HEK293 (cell line): ENCODE measurements around the gene FAM181B.
A peak's percentile ranks its signal among the peaks of the same experiment; 100 is the strongest.

Source experiments
- CTCF ChIA-PET: fragments of 350-600 bp; formaldehyde crosslinking; extraction: SDS; loops from one replicate; lab custom pipeline; 2021; ENCODE audit warnings: antibody characterized with exemption; lab: Yijun Ruan, JAX
- POLR2A ChIA-PET: fragments of 300-600 bp; formaldehyde crosslinking; extraction: SDS; loops from one replicate; lab custom pipeline; 2020; ENCODE audit warnings: antibody characterized with exemption, inconsistent platforms; lab: Yijun Ruan, JAX
- H3K27ac ChIP-seq: fragments of 200-500 bp; sonication (Bioruptor generic); 2 replicates; pipeline ENCODE4 v1.5.1; 2014; ENCODE audit warnings: low read depth, low read length, control low read depth, inconsistent platforms; ENCODE audit errors: extremely low read depth
- H3K36me3 ChIP-seq, 2 experiments: fragments of 200-500 bp in 1 of 2; sonication (Bioruptor generic) in 1 of 2; 1 replicate in 1 of 2; 2 replicates in 1 of 2; pipeline ENCODE4 v1.5.1; 2014 to 2017; ENCODE audit warnings: inconsistent platforms in 2 of 2, low read length in 2 of 2; ENCODE audit not compliant: control insufficient read depth in 2 of 2, insufficient read depth in 1 of 2
- H3K4me1 ChIP-seq: fragments of 200-500 bp; sonication (Bioruptor generic); 2 replicates; pipeline ENCODE4 v1.5.1; 2014; ENCODE audit warnings: mild to moderate bottlenecking, low read length, inconsistent platforms; ENCODE audit not compliant: control insufficient read depth, insufficient read depth
- H3K4me3 ChIP-seq: 2 replicates; pipeline ENCODE4 v1.5.1; 2011; ENCODE audit warnings: low read depth, mild to moderate bottlenecking, control low read depth, low read length, moderate library complexity
- H3K9me3 ChIP-seq: fragments of 200-500 bp; sonication (Bioruptor generic); 2 replicates; pipeline ENCODE4 v1.5.1; 2014; ENCODE audit warnings: low read depth, low read length, inconsistent platforms; ENCODE audit not compliant: control insufficient read depth, insufficient read depth
- GLIS2 ChIP-seq: fragments of 450-650 bp; formaldehyde crosslinking; IDR thresholded peaks from 2 replicates; pipeline ENCODE4 v1.5.1; 2016; ENCODE audit warnings: missing biosample characterization, missing genetic modification characterization
- HOXA7 ChIP-seq: sonication (generic); formaldehyde crosslinking; IDR thresholded peaks from 2 replicates; pipeline ENCODE4 v1.8.1; 2022; ENCODE audit warnings: missing genetic modification reagents, borderline replicate concordance
- KLF10 ChIP-seq: fragments of 450-650 bp; IDR thresholded peaks from 2 replicates; pipeline ENCODE4 v1.5.1; 2018; ENCODE audit warnings: missing biosample characterization, mild to moderate bottlenecking, missing genetic modification characterization
- KLF16 ChIP-seq: fragments of 450-650 bp; formaldehyde crosslinking; IDR thresholded peaks from 2 replicates; pipeline ENCODE4 v1.5.1; 2017; ENCODE audit warnings: missing biosample characterization, missing genetic modification characterization
- PRDM1 ChIP-seq: fragments of 450-650 bp; formaldehyde crosslinking; IDR thresholded peaks from 2 replicates; pipeline ENCODE4; 2016; ENCODE audit warnings: missing biosample characterization, missing genetic modification characterization
- WT1 ChIP-seq: fragments of 450-650 bp; formaldehyde crosslinking; IDR thresholded peaks from 2 replicates; pipeline ENCODE4 v1.5.1; 2016; ENCODE audit warnings: missing biosample characterization, missing genetic modification characterization
- ZBTB1 ChIP-seq: fragments of 450-650 bp; formaldehyde crosslinking; IDR thresholded peaks from 2 replicates; pipeline ENCODE4 v1.5.1; 2016; ENCODE audit warnings: missing biosample characterization, missing genetic modification characterization
- ZBTB48 ChIP-seq: fragments of 450-650 bp; formaldehyde crosslinking; IDR thresholded peaks from 2 replicates; pipeline ENCODE4 v1.5.1; 2016; ENCODE audit warnings: missing biosample characterization, missing genetic modification characterization
- ZBTB49 ChIP-seq: fragments of 450-650 bp; formaldehyde crosslinking; IDR thresholded peaks from 2 replicates; pipeline ENCODE4 v1.5.1; 2016; ENCODE audit warnings: missing biosample characterization, missing genetic modification characterization, low read depth
- ZNF132 ChIP-seq: fragments of 450-650 bp; formaldehyde crosslinking; IDR thresholded peaks from 2 replicates; pipeline ENCODE4 v1.5.1; 2017; ENCODE audit warnings: missing biosample characterization, missing genetic modification characterization, borderline replicate concordance
- ZNF2 ChIP-seq: fragments of 450-650 bp; formaldehyde crosslinking; IDR thresholded peaks from 2 replicates; pipeline ENCODE4 v1.5.1; 2016; ENCODE audit warnings: missing biosample characterization, missing genetic modification characterization
- ZNF202 ChIP-seq: fragments of 450-650 bp; formaldehyde crosslinking; IDR thresholded peaks from 2 replicates; pipeline ENCODE4 v1.5.1; 2016; ENCODE audit warnings: missing biosample characterization, missing genetic modification characterization, borderline replicate concordance
- ZNF248 ChIP-seq: fragments of 450-650 bp; formaldehyde crosslinking; IDR thresholded peaks from 2 replicates; pipeline ENCODE4 v1.5.1; 2017; ENCODE audit warnings: missing biosample characterization, missing genetic modification characterization
- ZNF280D ChIP-seq: fragments of 450-650 bp; formaldehyde crosslinking; IDR thresholded peaks from 2 replicates; pipeline ENCODE4 v1.5.1; 2016; ENCODE audit warnings: missing biosample characterization, missing genetic modification characterization
- ZNF311 ChIP-seq: fragments of 450-650 bp; formaldehyde crosslinking; IDR thresholded peaks from 2 replicates; pipeline ENCODE4 v1.5.1; 2017; ENCODE audit warnings: missing biosample characterization, missing genetic modification characterization, borderline replicate concordance
- ZNF366 ChIP-seq: fragments of 450-650 bp; formaldehyde crosslinking; conservative IDR thresholded peaks from 2 replicates; pipeline ENCODE4 v1.5.1; 2016; ENCODE audit warnings: missing biosample characterization, missing genetic modification characterization
- ZNF571 ChIP-seq: fragments of 450-650 bp; formaldehyde crosslinking; IDR thresholded peaks from 2 replicates; pipeline ENCODE4 v1.5.0; 2017; ENCODE audit warnings: missing biosample characterization, missing genetic modification characterization
- ZNF596 ChIP-seq: fragments of 450-650 bp; IDR thresholded peaks from 2 replicates; pipeline ENCODE4 v1.5.0; 2018; ENCODE audit warnings: missing biosample characterization, mild to moderate bottlenecking, missing genetic modification characterization, moderate library complexity
- ZNF747 ChIP-seq: fragments of 450-650 bp; formaldehyde crosslinking; IDR thresholded peaks from 2 replicates; pipeline ENCODE4 v1.5.1; 2016; ENCODE audit warnings: missing biosample characterization, missing genetic modification characterization
- ZSCAN4 ChIP-seq: fragments of 450-650 bp; formaldehyde crosslinking; IDR thresholded peaks from 2 replicates; pipeline ENCODE4 v1.5.1; 2017; ENCODE audit warnings: missing biosample characterization, missing genetic modification characterization
- ZSCAN5A ChIP-seq: fragments of 450-650 bp; formaldehyde crosslinking; IDR thresholded peaks from 2 replicates; pipeline ENCODE4 v1.5.1; 2016; ENCODE audit warnings: missing biosample characterization, missing genetic modification characterization
- TF ChIP-seq, protein P1 (sequence below): fragments of 450-650 bp; formaldehyde crosslinking; IDR thresholded peaks from 2 replicates; pipeline ENCODE4; 2016; ENCODE audit warnings: missing biosample characterization, missing genetic modification characterization
- TF ChIP-seq, protein P2 (sequence below): sonication (generic); formaldehyde crosslinking; IDR thresholded peaks from 2 replicates; pipeline ENCODE4 v1.8.1; 2022; ENCODE audit warnings: mild to moderate bottlenecking, moderate library complexity, missing genetic modification reagents
- TF ChIP-seq, protein P3 (sequence below): fragments of 450-650 bp; formaldehyde crosslinking; IDR thresholded peaks from 2 replicates; pipeline ENCODE4 v1.5.1; 2016; ENCODE audit warnings: missing biosample characterization, missing genetic modification characterization

The FAM181B gene

GRCh38 chr11:82683029-82683428 lies 50.6 kb downstream of the FAM181B start (continued):
- no peak for TF ChIP-seq ZNF280D (tag by site-specific recombination)
- TF ChIP-seq ZNF132 (tag by site-specific recombination) = no peak
- TF ChIP-seq HOXA7 (CRISPR knock-in tag) = no peak
- TF ChIP-seq WT1 (tag by site-specific recombination) = no peak

GRCh38 chr11:82682003-82682751 lies 51.5 kb downstream of the FAM181B start:
- Histone ChIP-seq H3K4me1 (no peaks in the 10 kb centered on the region), H3K36me3 (no peaks in the 10 kb centered on the region), H3K27ac (no peak overlapping the region), H3K4me3 (no peak overlapping the region), H3K9me3 (no peaks in the 10 kb centered on the region)
- CTCF ChIA-PET = interaction anchor here (0.6 to 5.5 kb wide), 5 partner anchors 14 to 1226 kb away, joined by 3 to 83 read pairs (median 5); no protein-coding TSS in a partner anchor
- POLR2A ChIA-PET = no interaction called here
- TF ChIP-seq PRDM1 (peak; percentile 97), ZNF571 (tag by site-specific recombination) (no peak), ZBTB49 (tag by site-specific recombination) (no peak), KLF16 (tag by site-specific recombination) (peak; percentile 65), ZSCAN4 (no peak), ZNF248 (tag by site-specific recombination) (no peak), ZNF311 (no peak), ZBTB1 (tag by site-specific recombination) (no peak), ZNF2 (tag by site-specific recombination) (no peak), ZNF596 (tag by site-specific recombination) (peak; percentile 100), ZBTB48 (tag by site-specific recombination) (no peak), GLIS2 (tag by site-specific recombination) (no peak), ZNF202 (tag by site-specific recombination) (no peak), ZNF747 (tag by site-specific recombination) (no peak), ZSCAN5A (no peak), ZNF366 (tag by site-specific recombination) (peak; percentile 78), KLF10 (no peak)
- TF ChIP-seq, protein P1, sequence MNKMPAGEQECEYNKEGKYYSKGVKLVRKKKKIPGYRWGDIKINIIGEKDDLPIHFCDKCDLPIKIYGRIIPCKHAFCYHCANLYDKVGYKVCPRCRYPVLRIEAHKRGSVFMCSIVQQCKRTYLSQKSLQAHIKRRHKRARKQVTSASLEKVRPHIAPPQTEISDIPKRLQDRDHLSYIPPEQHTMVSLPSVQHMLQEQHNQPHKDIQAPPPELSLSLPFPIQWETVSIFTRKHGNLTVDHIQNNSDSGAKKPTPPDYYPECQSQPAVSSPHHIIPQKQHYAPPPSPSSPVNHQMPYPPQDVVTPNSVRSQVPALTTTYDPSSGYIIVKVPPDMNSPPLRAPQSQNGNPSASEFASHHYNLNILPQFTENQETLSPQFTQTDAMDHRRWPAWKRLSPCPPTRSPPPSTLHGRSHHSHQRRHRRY (tag by site-specific recombination) = no peak
- TF ChIP-seq, protein P2, sequence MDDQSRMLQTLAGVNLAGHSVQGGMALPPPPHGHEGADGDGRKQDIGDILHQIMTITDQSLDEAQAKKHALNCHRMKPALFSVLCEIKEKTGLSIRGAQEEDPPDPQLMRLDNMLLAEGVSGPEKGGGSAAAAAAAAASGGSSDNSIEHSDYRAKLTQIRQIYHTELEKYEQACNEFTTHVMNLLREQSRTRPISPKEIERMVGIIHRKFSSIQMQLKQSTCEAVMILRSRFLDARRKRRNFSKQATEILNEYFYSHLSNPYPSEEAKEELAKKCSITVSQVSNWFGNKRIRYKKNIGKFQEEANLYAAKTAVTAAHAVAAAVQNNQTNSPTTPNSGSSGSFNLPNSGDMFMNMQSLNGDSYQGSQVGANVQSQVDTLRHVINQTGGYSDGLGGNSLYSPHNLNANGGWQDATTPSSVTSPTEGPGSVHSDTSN = no peak
- TF ChIP-seq, protein P3, sequence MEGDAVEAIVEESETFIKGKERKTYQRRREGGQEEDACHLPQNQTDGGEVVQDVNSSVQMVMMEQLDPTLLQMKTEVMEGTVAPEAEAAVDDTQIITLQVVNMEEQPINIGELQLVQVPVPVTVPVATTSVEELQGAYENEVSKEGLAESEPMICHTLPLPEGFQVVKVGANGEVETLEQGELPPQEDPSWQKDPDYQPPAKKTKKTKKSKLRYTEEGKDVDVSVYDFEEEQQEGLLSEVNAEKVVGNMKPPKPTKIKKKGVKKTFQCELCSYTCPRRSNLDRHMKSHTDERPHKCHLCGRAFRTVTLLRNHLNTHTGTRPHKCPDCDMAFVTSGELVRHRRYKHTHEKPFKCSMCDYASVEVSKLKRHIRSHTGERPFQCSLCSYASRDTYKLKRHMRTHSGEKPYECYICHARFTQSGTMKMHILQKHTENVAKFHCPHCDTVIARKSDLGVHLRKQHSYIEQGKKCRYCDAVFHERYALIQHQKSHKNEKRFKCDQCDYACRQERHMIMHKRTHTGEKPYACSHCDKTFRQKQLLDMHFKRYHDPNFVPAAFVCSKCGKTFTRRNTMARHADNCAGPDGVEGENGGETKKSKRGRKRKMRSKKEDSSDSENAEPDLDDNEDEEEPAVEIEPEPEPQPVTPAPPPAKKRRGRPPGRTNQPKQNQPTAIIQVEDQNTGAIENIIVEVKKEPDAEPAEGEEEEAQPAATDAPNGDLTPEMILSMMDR (tag by site-specific recombination) = peak; percentile 81
